Measurements from ENCODE around the gene MYOD1.

DNA sequence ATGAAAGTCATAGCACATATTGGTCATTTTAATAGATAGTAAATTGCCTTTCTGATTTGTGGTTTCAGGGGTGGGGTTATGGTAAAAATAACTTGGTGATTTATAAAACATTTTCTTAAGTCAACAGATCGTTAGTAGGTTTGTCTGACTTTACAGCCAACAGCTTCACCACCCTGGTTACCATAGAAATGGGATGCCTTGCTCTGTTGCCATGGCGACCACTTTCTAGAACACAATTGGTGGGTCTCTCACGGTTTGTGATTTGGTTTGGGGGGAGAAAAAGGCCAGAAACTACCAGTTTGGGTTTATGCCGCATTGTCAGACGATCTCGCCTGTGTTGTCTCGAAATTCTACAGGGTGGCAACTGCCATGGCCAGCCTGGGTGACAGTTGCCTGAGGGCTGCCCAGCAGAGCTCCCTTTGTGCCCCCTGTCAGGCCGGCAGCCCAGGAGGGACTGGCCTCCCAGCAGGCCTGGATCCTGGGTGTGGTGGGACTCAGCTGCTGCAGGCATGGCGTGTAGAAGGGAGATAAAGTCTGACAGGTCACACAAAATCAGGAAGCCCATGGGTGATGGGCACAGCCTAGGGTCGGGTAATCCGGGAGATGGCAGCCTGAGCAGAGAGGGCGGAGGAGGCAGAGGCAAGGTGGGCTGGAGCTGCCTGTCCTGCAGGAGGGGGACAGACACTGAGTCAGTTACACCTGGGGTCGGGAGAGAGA is 46.1 kb downstream of the MYOD1 start:
- TF ChIP-seq, protein P1, sequence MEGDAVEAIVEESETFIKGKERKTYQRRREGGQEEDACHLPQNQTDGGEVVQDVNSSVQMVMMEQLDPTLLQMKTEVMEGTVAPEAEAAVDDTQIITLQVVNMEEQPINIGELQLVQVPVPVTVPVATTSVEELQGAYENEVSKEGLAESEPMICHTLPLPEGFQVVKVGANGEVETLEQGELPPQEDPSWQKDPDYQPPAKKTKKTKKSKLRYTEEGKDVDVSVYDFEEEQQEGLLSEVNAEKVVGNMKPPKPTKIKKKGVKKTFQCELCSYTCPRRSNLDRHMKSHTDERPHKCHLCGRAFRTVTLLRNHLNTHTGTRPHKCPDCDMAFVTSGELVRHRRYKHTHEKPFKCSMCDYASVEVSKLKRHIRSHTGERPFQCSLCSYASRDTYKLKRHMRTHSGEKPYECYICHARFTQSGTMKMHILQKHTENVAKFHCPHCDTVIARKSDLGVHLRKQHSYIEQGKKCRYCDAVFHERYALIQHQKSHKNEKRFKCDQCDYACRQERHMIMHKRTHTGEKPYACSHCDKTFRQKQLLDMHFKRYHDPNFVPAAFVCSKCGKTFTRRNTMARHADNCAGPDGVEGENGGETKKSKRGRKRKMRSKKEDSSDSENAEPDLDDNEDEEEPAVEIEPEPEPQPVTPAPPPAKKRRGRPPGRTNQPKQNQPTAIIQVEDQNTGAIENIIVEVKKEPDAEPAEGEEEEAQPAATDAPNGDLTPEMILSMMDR (conservative IDR thresholded peaks at IDR 0.05; ENCODE audit: low read depth, low read length): no peak
- no peak for TF ChIP-seq EZH2 (IDR thresholded peaks at IDR 0.05; ENCODE audit: borderline replicate concordance, low read depth, low read length, poor library complexity, severe bottlenecking)
